Ascending aorta (tissue), 2 donors: ENCODE data around the gene CSRNP2. TPM values are rescaled to one million over a fixed set of nuclear protein-coding genes. Genes with fewer than 3 reads are reported as not detected.
A peak's percentile ranks its signal among the peaks of the same experiment; 100 is the strongest.
"Not testable (repeated sequence)": the region's sequence is repeated elsewhere in the genome, so short reads cannot be mapped to it uniquely, and the experiment has no call there.

Experiments used
- DNase-seq, 2 donors: peaks; one replicate each; pipeline ENCODE4 v3.0.0-alpha.2; 2019; ENCODE audit warnings: low spot score in 2 of 2
- H3K27ac ChIP-seq, 2 donors: fragments of 200-600 bp; sonication (generic); one replicate each; pipeline ENCODE4 v1.5.1; 2016 to 2017; ENCODE audit warnings: mild to moderate bottlenecking in 1 of 2
- H3K27me3 ChIP-seq: fragments of 200-600 bp; sonication (generic); one replicate; pipeline ENCODE4 v1.5.1; 2017
- H3K36me3 ChIP-seq, 2 donors: fragments of 200-600 bp; sonication (generic); one replicate each; pipeline ENCODE4 v1.5.1; 2016
- H3K4me1 ChIP-seq, 2 donors: fragments of 200-600 bp; sonication (generic); one replicate each; pipeline ENCODE4 v1.5.1; 2016 to 2017; ENCODE audit warnings: mild to moderate bottlenecking in 1 of 2
- H3K4me3 ChIP-seq, 2 donors: fragments of 200-600 bp; sonication (generic); one replicate each; pipeline ENCODE4 v1.5.1; 2016 to 2017; ENCODE audit warnings: mild to moderate bottlenecking in 1 of 2
- H3K9me3 ChIP-seq, 2 donors: fragments of 200-600 bp; sonication (generic); one replicate each; pipeline ENCODE4 v1.5.1; 2016
- CTCF ChIP-seq, 3 experiments: fragments of 200-600 bp in 2 of 3; fragments of 450-650 bp in 1 of 3; sonication (generic) in 2 of 3; IDR thresholded peaks; one replicate each; pipeline ENCODE4 v1.5.1; 2016 to 2019; ENCODE audit warnings: antibody characterized with exemption in 3 of 3, mild to moderate bottlenecking in 1 of 3, moderate library complexity in 1 of 3
- intact Hi-C: fragments of 100-400 bp; cut with DNase I; formaldehyde crosslinking; loops from one replicate; pipeline ENCODE4 v1.15.1; 2023
- total RNA-seq: library from RNA; depleted of rRNA; stranded (reverse); fragments of >200 nt; gene quantifications from one replicate; pipeline ENCODE4 v1.1.0, GENCODE V29; 2016

Gene CSRNP2
- total RNA-seq, 1 donor from 2014 or later = 13.6 TPM

DNA sequence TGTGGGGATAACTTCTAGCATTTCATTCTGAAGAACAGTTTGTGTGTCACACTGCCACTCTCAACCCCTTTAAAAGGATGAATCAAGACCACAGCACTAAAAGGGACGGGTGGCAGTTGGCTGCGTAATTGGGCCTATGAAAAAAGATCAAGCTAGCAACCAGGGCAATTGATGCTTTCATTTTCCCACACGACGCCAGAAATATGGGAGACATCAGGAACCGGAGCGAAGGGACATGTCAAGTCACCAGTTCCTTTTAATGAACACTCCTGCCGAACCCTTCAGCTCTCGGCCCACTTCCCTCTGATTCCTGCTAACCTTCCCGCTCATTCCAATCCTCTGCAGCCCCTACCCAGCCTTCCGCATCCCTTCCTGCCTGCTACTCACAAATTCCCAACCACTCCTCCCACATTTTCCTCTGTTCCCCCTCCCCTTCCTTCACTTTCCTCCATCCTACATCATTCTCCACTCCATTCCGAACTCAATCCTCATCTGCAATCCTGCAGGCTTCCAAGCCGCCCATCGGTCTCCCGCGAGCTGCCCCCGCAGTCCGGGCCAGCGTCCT is 753 bp downstream of the CSRNP2 start:
- Histone ChIP-seq H3K27ac (peak overlapping the region; percentile 95 to 99), H3K4me1 (peaks cover 5 to 19% of the 10 kb centered on the region in 2 donors), H3K36me3 (no peaks in the 10 kb centered on the region), H3K27me3 (no peaks in the 10 kb centered on the region), H3K4me3 (peak overlapping the region; percentile 91 to 99), H3K9me3 (no peaks in the 10 kb centered on the region)
- intact Hi-C loops = loop anchor here (1.0 to 2.0 kb wide), 6 partner anchors 34 to 318 kb away; partner anchors contain the start of genes ATF1, DAZAP2, LETMD1 and POU6F1
- DNase-seq = peak in 1 of 2 donors; percentile 62
- TF ChIP-seq CTCF (IDR thresholded peaks at IDR 0.05) = no peak

GRCh38 chr12:51081421-51081820 is 2.0 kb downstream of the CSRNP2 start:
- intact Hi-C loops = no loop called here
- H3K9me3 ChIP-seq = no peaks in the 10 kb centered on the region
- TF ChIP-seq CTCF (IDR thresholded peaks at IDR 0.05) = no peak
- H3K27ac ChIP-seq = peak overlapping the region in 1 of 2 donors; percentile 99
- no peaks in the 10 kb centered on the region for H3K27me3 ChIP-seq
- H3K4me3 ChIP-seq = peak overlapping the region in 1 of 2 donors; percentile 99
- DNase-seq = no peak
- H3K4me1 ChIP-seq = peaks cover 5 to 21% of the 10 kb centered on the region in 2 donors
- H3K36me3 ChIP-seq = no peaks in the 10 kb centered on the region

DNA sequence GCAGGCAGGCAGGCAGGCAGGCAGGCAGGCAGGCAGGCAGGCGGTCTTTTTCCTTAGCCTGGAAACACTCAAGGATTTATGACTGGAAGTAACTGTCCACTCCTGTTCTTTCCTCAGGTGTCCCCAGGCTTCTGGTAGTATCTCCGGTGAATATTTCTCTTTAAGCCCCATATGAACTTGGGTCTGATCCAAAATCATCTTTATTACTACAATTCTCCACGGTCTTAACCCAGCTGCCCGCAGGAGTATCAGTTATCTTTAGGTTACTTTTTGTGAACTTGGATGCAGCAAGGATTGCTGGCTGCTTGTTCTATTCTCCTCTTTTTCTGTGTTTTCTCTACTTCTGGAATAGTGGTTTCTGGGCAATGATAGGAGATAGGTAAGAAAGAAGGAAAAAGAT is 3.3 kb downstream of the CSRNP2 start:
- Histone ChIP-seq H3K4me1 (peaks cover 5 to 25% of the 10 kb centered on the region in 2 donors), H3K36me3 (no peaks in the 10 kb centered on the region), H3K9me3 (no peaks in the 10 kb centered on the region), H3K4me3 (no peak overlapping the region), H3K27ac (no peak overlapping the region), H3K27me3 (no peaks in the 10 kb centered on the region)
- no peak for TF ChIP-seq CTCF (IDR thresholded peaks at IDR 0.05)
- intact Hi-C loops = no loop called here
- DNase-seq = no peak

DNA sequence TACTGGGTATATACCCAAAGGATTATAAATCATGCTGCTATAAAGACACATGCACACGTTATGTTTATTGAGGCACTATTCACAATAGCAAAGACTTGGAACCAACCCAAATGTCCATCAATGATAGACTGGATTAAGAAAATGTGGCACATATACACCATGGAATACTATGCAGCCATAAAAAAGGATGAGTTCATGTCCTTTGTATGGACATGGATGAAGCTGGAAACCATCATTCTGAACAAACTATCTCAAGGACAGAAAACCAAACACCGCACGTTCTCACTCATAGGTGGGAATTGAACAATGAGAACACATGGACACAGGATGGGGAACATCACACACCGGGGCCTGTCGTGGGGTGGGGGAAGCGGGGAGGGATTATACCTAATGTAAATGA is 4.5 kb downstream of the CSRNP2 start:
- H3K36me3 ChIP-seq, H3K4me3 ChIP-seq, H3K27ac ChIP-seq, intact Hi-C loops, H3K9me3 ChIP-seq, H3K27me3 ChIP-seq: not testable (repeated sequence)
- DNase-seq = peak in 1 of 2 donors; percentile 30
- peaks cover 5 to 25% of the 10 kb centered on the region in 2 donors for H3K4me1 ChIP-seq

GRCh38 chr12:51078346-51078745 is 5.0 kb downstream of the CSRNP2 start:
- H3K9me3 ChIP-seq, intact Hi-C loops, DNase-seq, H3K27ac ChIP-seq, H3K4me3 ChIP-seq, H3K27me3 ChIP-seq, H3K36me3 ChIP-seq: not testable (repeated sequence)
- H3K4me1 ChIP-seq = peaks cover 5 to 25% of the 10 kb centered on the region in 2 donors

DNA sequence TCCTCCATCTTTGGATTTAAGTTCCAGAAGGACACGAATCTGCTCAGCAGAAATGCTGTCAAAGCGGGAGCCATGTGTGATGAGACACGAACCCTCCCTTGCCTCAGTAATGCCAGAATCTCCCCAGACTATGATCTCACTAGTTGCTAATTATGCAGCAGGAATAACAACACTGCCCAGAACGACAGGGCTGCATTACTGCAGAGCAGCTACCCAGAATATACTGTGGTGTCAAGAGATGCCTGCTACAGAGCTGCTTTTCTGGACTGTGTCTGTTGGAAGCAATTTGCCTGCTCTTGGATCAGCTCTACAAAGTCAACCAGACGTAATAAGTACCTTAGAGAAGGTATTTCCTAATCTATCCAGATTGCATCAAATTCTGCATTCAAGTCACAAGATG is 5.5 kb downstream of the CSRNP2 start:
- H3K4me1 ChIP-seq = peaks cover under 1 to 25% of the 10 kb centered on the region in 2 donors
- peak in 1 of 2 donors; percentile 15 for DNase-seq
- H3K9me3 ChIP-seq = no peaks in the 10 kb centered on the region
- peak overlapping the region in 1 of 2 donors; percentile 42 for H3K27ac ChIP-seq
- H3K27me3 ChIP-seq = no peaks in the 10 kb centered on the region
- peaks cover 5 to 14% of the 10 kb centered on the region in 2 donors for H3K36me3 ChIP-seq
- H3K4me3 ChIP-seq = no peak overlapping the region
- intact Hi-C loops = no loop called here
- TF ChIP-seq CTCF (IDR thresholded peaks at IDR 0.05) = no peak
